ENCODE data around the gene L3MBTL4. TPM values are rescaled to one million over a fixed set of nuclear protein-coding genes. Genes with fewer than 3 reads are reported as not detected.

L3MBTL4 gene
- total and polyA plus RNA-seq, 5 donors, result 4.9 to 36.9 (median 31.4) TPM

- DNase-seq (peak; percentile 31 to 64 (median 53)), ATAC-seq (no peak)
- no peak overlapping the region for H3K4me3 ChIP-seq (ENCODE audit: low read length)
- H3K4me1 ChIP-seq (ENCODE audit: control insufficient read depth, insufficient read depth, low read length), result no peaks in the 10 kb centered on the region
- no peak overlapping the region for H3K27ac ChIP-seq (ENCODE audit: low read length)
- intact Hi-C loops (cut with DNase I), result no loop called here
- H3K27me3 ChIP-seq (ENCODE audit: control insufficient read depth, insufficient read depth), result no peaks in the 10 kb centered on the region
- H3K9me3 ChIP-seq (ENCODE audit: control insufficient read depth, low read length), result no peaks in the 10 kb centered on the region
- 40% methylated on average over 5 of the region's 5 CpGs for WGBS
Observed at GRCh38 chr18:5943514-5943913, 471.2 kb downstream of the L3MBTL4 start.

GRCh38 chr18:5942591-5942990, 472.1 kb downstream of the L3MBTL4 start:
- H3K27ac ChIP-seq (ENCODE audit: low read length), result no peak overlapping the region
- 66% methylated on average over 6 of the region's 6 CpGs for WGBS
- no peaks in the 10 kb centered on the region for H3K9me3 ChIP-seq (ENCODE audit: control insufficient read depth, low read length)
- ATAC-seq (no peak), DNase-seq (no peak)
- no peaks in the 10 kb centered on the region for H3K27me3 ChIP-seq (ENCODE audit: control insufficient read depth, insufficient read depth)
- no peaks in the 10 kb centered on the region for H3K4me1 ChIP-seq (ENCODE audit: control insufficient read depth, insufficient read depth, low read length)
- H3K4me3 ChIP-seq (ENCODE audit: low read length), result no peak overlapping the region
- intact Hi-C loops (cut with DNase I), result no loop called here

- WGBS, result 58% methylated on average over 3 of the region's 3 CpGs
- DNase-seq (no peak), ATAC-seq (no peak)
- H3K27me3 ChIP-seq (ENCODE audit: control insufficient read depth, insufficient read depth), result no peaks in the 10 kb centered on the region
- H3K27ac ChIP-seq (ENCODE audit: low read length), result no peak overlapping the region
- H3K9me3 ChIP-seq (ENCODE audit: control insufficient read depth, low read length), result no peaks in the 10 kb centered on the region
- H3K4me3 ChIP-seq (ENCODE audit: low read length), result no peak overlapping the region
- intact Hi-C loops (cut with DNase I), result no loop called here
- no peaks in the 10 kb centered on the region for H3K4me1 ChIP-seq (ENCODE audit: control insufficient read depth, insufficient read depth, low read length)
Observed at GRCh38 chr18:5941890-5942289, 472.8 kb downstream of the L3MBTL4 start.

GRCh38 chr18:5939801-5940667, 474.7 kb downstream of the L3MBTL4 start:
- Histone ChIP-seq H3K27me3 (ENCODE audit: control insufficient read depth, insufficient read depth) (no peaks in the 10 kb centered on the region), H3K9me3 (ENCODE audit: control insufficient read depth, low read length) (no peaks in the 10 kb centered on the region), H3K4me1 (ENCODE audit: control insufficient read depth, insufficient read depth, low read length) (no peaks in the 10 kb centered on the region), H3K27ac (ENCODE audit: low read length) (no peak overlapping the region), H3K4me3 (ENCODE audit: low read length) (no peak overlapping the region)
- DNase-seq (no peak), ATAC-seq (no peak)
- WGBS, result 86% methylated on average over 7 of the region's 7 CpGs
- intact Hi-C loops (cut with DNase I), result no loop called here

- H3K9me3 ChIP-seq (ENCODE audit: control insufficient read depth, low read length), result no peaks in the 10 kb centered on the region
- H3K27me3 ChIP-seq (ENCODE audit: control insufficient read depth, insufficient read depth), result no peaks in the 10 kb centered on the region
- H3K27ac ChIP-seq (ENCODE audit: low read length), result no peak overlapping the region
- no peak for DNase-seq
- 86% methylated on average over 3 of the region's 3 CpGs for WGBS
- intact Hi-C loops (cut with DNase I), result no loop called here
- no peaks in the 10 kb centered on the region for H3K4me1 ChIP-seq (ENCODE audit: control insufficient read depth, insufficient read depth, low read length)
- ATAC-seq, result no peak
- no peak overlapping the region for H3K4me3 ChIP-seq (ENCODE audit: low read length)
Observed at GRCh38 chr18:5937795-5938194, 476.9 kb downstream of the L3MBTL4 start.

- H3K9me3 ChIP-seq (ENCODE audit: control insufficient read depth, low read length), result no peaks in the 10 kb centered on the region
- H3K4me1 ChIP-seq (ENCODE audit: control insufficient read depth, insufficient read depth, low read length), result no peaks in the 10 kb centered on the region
- ATAC-seq, result no peak
- 92% methylated on average over 7 of the region's 7 CpGs for WGBS
- no peak overlapping the region for H3K4me3 ChIP-seq (ENCODE audit: low read length)
- H3K27ac ChIP-seq (ENCODE audit: low read length), result no peak overlapping the region
- intact Hi-C loops (cut with DNase I), result no loop called here
- no peak for DNase-seq
- H3K27me3 ChIP-seq (ENCODE audit: control insufficient read depth, insufficient read depth), result no peaks in the 10 kb centered on the region
Observed at GRCh38 chr18:5937121-5937520, 477.6 kb downstream of the L3MBTL4 start.

GRCh38 chr18:5930789-5931188, 483.9 kb downstream of the L3MBTL4 start:
- Histone ChIP-seq H3K27ac (ENCODE audit: low read length) (no peak overlapping the region), H3K4me3 (ENCODE audit: low read length) (no peak overlapping the region), H3K4me1 (ENCODE audit: control insufficient read depth, insufficient read depth, low read length) (no peaks in the 10 kb centered on the region), H3K9me3 (ENCODE audit: control insufficient read depth, low read length) (no peaks in the 10 kb centered on the region), H3K27me3 (ENCODE audit: control insufficient read depth, insufficient read depth) (no peaks in the 10 kb centered on the region)
- WGBS, result 68% methylated on average over 2 of the region's 2 CpGs
- DNase-seq, result no peak
- intact Hi-C loops (cut with DNase I), result no loop called here
- no peak for ATAC-seq

GRCh38 chr18:5918205-5918858, 496.4 kb downstream of the L3MBTL4 start:
- 77% methylated on average over 3 of the region's 3 CpGs for WGBS
- ATAC-seq (no peak), DNase-seq (no peak)
- no peak overlapping the region for H3K4me3 ChIP-seq (ENCODE audit: low read length)
- H3K27ac ChIP-seq (ENCODE audit: low read length), result no peak overlapping the region
- H3K4me1 ChIP-seq (ENCODE audit: control insufficient read depth, insufficient read depth, low read length), result no peaks in the 10 kb centered on the region
- no peaks in the 10 kb centered on the region for H3K27me3 ChIP-seq (ENCODE audit: control insufficient read depth, insufficient read depth)
- intact Hi-C loops (cut with DNase I), result no loop called here
- no peaks in the 10 kb centered on the region for H3K9me3 ChIP-seq (ENCODE audit: control insufficient read depth, low read length)

- no peaks in the 10 kb centered on the region for H3K4me1 ChIP-seq (ENCODE audit: control insufficient read depth, insufficient read depth, low read length)
- DNase-seq (no peak), ATAC-seq (no peak)
- H3K9me3 ChIP-seq (ENCODE audit: control insufficient read depth, low read length), result no peaks in the 10 kb centered on the region
- H3K4me3 ChIP-seq (ENCODE audit: low read length), result no peak overlapping the region
- H3K27ac ChIP-seq (ENCODE audit: low read length), result no peak overlapping the region
- intact Hi-C loops (cut with DNase I), result no loop called here
- WGBS, result 49% methylated on average over 5 of the region's 5 CpGs
- H3K27me3 ChIP-seq (ENCODE audit: control insufficient read depth, insufficient read depth), result no peaks in the 10 kb centered on the region
Observed at GRCh38 chr18:5914951-5915350, 499.8 kb downstream of the L3MBTL4 start.

- intact Hi-C loops (cut with DNase I), result no loop called here
- Histone ChIP-seq H3K4me3 (ENCODE audit: low read length) (no peak overlapping the region), H3K27ac (ENCODE audit: low read length) (no peak overlapping the region), H3K4me1 (ENCODE audit: control insufficient read depth, insufficient read depth, low read length) (no peaks in the 10 kb centered on the region), H3K9me3 (ENCODE audit: control insufficient read depth, low read length) (no peaks in the 10 kb centered on the region), H3K27me3 (ENCODE audit: control insufficient read depth, insufficient read depth) (no peaks in the 10 kb centered on the region)
- WGBS, result 37% methylated on average over 1 of the region's 1 CpG
- DNase-seq (no peak), ATAC-seq (no peak)
Observed at GRCh38 chr18:5914016-5914415, 500.7 kb downstream of the L3MBTL4 start.

- WGBS, result 83% methylated on average over 7 of the region's 7 CpGs
- no peak for ATAC-seq
Observed at GRCh38 chr18:5912566-5912965, 502.1 kb downstream of the L3MBTL4 start.

More at GRCh38 chr18:5912566-5912965, 502.1 kb downstream of the L3MBTL4 start:
- H3K4me1 ChIP-seq (ENCODE audit: control insufficient read depth, insufficient read depth, low read length), result no peaks in the 10 kb centered on the region
- no peaks in the 10 kb centered on the region for H3K27me3 ChIP-seq (ENCODE audit: control insufficient read depth, insufficient read depth)
- H3K27ac ChIP-seq (ENCODE audit: low read length), result no peak overlapping the region
- intact Hi-C loops (cut with DNase I), result no loop called here
- H3K4me3 ChIP-seq (ENCODE audit: low read length), result no peak overlapping the region
- H3K9me3 ChIP-seq (ENCODE audit: control insufficient read depth, low read length), result no peaks in the 10 kb centered on the region
- no peak for DNase-seq
